Activated gamma-delta T cell (primary cell): ENCODE measurements around the gene GRK6.
"Not testable (repeated sequence)": the region's sequence is repeated elsewhere in the genome, so short reads cannot be mapped to it uniquely, and the experiment has no call there.

Source experiments
- DNase-seq: peaks from one replicate; lab custom pipeline; 2025; lab: John Stamatoyannopoulos, UW

GRK6 gene

DNA sequence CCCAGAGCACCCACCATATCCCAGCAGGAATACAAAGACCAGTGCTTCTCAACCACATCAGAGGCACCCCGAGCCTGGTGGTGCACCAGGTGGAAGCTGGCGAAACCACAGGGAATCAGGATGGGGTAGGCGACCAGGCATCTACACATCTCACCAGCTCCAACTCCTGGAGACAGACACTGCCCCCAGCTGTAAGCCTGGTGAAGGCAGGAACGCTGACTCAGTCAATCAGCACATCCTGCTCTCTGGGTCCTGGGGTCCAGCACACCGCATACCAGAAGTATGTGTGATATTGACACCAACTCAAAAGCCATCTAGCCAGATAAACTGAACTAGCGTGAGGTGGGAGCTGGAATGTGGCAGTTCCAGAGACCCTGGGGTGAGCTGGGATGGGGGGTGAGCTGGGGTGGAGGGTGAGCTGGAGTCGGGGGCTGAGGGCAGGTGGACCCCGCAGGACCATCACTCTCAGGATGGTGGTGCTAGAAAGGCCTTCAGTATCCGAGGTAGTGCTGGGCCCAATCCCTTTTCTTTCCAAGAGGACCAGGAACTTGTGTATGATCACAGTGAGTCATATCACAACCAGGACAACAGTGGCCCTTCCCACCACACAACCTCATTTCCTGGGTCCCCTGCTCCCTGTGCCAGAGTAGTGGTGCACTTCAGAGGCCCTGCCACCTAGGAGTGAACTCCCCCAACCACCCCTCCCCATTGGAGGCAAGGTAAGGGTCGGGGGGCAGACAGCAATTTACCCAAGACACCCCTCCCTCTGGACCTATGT is 44.5 kb downstream of the GRK6 start:
- DNase-seq, result no peak

DNA sequence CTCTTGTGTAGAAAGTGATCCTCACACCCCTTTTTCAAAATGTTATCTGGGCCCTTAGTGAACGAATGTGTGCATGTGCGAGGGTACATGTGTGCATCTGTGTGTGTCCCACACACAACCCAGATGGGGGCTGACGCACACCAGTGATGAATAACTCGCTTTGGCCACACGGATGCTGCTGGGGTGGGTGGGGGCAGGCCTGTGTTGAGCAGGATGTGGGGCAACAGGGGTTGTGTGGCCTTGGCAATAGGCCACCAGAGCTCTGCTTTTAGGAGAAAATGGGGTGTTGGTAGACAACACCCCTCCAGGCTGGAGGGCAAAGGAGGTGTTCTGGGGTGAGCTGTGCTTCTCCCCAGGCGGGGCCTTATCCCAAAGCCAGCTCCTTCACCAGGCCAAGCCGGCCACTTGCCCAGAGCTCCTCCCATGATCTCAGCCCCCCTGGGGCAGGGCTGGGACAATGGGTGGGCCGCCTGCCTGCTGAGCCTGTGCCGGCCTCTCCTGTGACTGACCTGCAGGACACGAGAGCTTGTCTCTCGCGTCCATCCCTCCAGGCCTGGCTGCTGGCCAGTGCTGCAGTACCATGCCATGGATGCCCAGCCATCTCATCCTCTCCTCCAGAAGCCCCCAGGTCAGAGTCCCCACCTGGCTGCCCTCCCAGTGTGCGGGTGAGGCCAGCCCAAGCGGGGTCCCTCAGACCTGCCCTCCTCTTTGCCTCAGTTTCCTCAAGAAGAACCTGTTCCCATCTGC is 45.3 kb downstream of the GRK6 start:
- DNase-seq, result no peak

DNA sequence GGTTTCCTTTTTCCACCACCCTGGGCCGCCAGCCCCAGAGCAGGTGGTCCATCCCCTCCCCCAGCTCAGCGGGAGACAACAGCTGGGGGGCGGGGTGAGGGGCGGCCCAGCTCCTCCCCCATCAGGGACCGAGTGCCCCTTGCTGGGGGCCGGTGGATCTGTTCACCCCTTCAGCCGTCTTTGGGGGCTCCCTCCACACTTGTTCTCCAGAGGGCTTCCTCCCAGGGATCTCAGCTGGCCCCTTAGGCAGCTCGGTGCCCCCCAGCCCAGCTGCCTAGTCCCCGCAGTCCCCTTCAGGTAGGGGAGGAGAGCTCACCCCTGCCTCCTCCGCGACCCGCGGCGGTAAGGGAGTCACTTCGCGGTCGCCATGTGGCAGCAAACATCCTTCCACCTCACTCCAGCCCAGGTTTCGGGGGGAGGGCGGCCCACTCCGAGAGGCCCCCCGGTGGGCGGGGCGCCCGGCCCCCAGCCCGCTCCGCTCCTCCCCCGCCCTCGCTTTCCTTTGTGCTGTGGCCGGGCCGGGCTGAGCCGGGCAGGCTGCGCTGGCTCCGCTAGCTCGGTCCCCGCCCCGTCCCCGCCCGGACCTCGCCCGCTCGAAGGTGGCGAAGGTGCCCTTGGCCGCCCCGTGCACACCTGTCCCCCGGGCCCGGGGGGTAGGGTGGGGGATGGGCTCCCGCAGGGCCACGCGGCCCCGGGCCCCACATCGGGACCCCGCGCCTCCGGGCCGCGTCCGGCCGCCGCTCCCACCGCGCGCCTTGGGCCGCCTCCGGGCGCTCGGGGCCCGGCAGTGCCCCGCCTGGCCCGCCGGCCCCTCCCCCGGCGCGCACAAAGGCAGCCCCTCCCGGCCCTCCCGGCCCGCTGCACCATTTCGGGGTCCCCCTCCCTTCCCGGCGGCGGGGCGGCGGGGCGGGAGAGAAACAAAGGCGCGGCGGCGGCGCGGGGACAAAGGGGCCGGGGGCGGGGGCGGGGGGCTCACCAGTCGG is 46.3 kb downstream of the GRK6 start:
- DNase-seq, result peak; percentile 50

DNA sequence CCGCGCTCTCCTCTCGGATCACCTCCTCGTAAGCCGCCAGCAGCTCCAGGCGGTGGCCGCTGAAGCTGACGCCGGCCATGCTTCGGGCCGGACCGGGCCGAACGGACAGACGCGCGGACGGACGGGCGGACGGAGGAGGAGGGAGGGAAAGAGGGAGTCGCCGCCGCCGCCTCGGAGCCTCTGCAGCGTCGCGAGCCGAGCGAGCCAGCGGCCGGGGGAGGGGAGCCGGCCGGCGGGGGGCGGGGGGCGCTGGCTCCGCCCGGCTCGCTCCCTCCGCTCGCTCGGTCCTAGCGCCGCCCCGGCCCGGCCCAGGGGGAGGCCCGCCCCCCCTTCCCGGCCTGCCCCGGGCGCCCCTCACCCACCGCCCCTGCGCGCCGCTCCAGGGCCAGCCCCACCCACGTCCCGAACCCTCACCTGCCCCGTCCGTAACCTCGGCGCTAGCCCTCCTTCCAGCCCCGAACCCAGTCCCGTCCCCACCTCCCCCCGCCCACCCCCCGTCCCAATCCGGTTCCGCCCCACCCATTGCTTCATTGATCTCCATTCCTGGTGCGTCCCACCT is 47.0 kb downstream of the GRK6 start, which contains the start of gene DBN1:
Gene DBN1, minus strand, starts transcription at position 192 of the 559 bp plus-strand sequence. Its CDS starts 113 bp downstream, at position 79.
- DNase-seq, result no peak

- DNase-seq, result no peak
Measured at GRCh38 chr5:177474002-177474476, 47.6 kb downstream of the GRK6 start.

- DNase-seq, result no peak
Measured at GRCh38 chr5:177474846-177475562, 48.5 kb downstream of the GRK6 start.

GRCh38 chr5:177475563-177476427 is 49.3 kb downstream of the GRK6 start:
- no peak for DNase-seq

GRCh38 chr5:177476531-177477233 is 50.2 kb downstream of the GRK6 start:
- no peak for DNase-seq

DNA sequence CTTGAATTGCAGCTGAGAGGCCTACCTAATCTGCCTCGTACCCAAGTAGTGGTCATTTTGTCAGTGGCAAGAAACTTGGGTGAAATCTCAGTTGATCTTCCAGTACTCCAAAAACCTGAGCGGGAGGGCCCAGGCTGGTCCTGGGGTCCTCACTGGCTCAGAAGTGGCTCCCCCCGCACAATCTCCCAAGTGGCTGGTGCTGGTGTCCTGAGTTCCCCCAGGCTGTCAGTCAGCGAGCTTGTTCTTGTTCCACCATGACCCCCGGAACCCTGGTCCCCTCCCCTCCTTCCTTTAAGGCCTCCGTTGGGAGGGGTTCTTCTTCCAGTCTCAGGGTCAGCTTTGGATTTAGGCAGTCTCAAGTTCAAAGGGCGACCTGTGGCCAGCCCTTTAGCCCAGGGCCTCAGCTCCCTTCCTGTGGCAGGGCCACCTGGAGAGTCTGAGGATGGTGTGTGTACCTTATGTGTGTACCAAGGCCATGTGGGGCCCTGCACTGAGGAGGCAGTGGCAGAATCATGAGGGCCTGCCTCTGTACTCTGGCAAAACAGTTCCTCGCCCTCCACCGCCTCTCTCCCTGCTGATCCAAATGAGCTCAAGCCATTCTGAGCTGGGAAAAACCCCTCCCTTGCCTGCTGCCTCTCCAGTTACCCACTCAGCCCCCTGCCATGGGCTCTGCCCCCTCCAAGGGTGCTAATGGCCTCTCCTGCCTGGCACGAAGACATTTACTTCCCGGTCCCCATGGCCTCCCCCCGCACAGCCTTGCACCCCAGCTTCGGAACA is 51.4 kb downstream of the GRK6 start:
- DNase-seq, result no peak

- DNase-seq, result no peak
Measured at GRCh38 chr5:177478711-177479646, 52.5 kb downstream of the GRK6 start.

- DNase-seq, result no peak
Measured at GRCh38 chr5:177479774-177480173, 53.3 kb downstream of the GRK6 start.

DNA sequence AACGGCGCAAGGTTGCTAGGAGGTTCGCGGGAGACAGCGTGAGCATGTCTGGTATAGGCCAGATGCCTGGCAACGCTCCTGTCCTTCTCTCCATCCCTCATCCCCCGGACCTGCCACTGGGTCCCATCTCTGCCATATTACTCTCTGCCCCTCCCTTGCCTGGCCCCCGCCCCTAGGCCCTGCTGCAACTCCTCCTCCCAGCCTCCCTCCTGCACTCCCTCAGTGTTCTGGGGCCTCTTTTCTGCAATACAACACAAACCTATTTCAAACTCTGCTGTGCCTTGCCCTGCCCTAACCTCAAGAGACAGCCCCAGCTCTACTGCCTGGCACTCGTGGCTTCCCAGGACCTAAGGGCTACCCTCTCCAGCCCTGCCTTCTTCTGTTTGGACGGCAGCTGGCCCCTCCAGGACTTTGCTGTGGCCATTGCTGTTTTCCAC is 55.9 kb downstream of the GRK6 start:
- no peak for DNase-seq

GRCh38 chr5:177483042-177483441 is 56.6 kb downstream of the GRK6 start:
- DNase-seq, result no peak

DNA sequence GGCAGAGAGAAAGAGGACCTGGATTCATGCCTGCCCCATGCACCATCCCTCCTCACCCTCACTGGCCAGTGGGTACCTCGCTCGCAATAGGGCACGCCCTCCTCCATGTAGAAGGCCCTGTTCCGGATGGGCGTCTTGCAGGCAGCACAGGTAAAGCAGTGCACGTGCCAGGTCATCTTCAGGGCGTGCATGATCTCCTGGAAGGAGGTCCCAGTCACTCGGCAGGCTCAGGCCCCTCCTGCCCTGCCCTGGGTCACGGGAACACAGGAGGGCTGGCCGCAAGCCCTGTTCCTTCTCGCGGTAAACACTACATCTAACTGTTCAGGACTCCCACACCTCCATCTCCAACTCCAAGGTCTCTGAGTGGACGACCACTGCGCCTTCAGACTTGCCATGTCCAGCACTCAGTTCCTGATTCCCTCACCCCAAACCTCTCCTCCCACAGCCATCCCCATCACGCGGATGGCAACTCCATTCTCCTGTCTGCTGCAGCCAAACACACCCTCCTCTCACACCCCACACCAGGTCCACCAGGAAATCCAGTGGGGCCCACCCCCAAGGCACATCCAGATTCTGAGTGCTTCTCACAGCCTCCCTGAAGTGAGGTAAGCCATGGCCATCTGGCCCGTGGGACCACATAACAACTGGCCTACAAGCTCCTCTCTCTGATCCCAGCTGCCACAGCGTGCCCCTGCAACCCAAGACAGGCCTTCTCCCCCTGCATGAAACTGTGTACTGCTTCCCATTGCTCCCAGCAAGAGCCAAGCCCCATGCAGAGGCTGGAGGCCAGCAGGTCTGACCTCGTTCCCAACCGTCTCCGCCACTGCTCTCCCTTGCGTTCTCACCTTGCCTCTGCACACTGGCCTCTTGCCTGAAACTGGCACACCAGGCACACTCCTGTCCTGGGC is 57.8 kb downstream of the GRK6 start:
- no peak for DNase-seq

DNA sequence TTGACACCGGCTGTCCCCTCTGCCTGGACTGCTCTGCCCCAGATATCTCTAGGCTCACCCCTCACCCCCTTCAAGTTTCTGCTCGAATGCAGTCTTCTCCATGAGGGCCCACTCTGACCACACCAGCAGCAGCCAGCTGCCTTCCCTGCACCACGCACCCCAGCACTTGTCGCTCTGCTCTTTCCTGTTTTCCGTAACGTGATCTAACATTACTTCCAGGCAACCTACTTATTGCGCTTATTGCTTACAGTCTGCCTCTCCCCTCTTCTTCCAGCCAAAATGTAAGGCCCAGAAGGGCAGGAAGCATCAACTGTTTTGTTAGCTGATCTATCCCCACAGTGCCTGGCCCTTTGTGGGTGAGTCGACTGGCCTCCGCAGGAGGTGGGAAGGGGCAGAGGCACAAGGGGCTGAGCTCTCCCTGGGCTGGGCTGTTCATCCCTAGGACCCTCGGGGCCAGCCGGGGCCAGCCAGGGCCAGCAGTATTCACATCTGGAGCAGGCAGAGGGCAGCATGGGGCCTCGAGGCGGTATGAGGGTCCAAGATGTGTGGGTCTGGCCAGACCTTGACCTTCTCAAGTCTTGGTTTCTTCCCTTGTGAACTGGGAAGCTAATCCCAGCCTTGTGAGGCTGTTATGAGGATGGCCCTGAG is 58.5 kb downstream of the GRK6 start:
- no peak for DNase-seq

DNA sequence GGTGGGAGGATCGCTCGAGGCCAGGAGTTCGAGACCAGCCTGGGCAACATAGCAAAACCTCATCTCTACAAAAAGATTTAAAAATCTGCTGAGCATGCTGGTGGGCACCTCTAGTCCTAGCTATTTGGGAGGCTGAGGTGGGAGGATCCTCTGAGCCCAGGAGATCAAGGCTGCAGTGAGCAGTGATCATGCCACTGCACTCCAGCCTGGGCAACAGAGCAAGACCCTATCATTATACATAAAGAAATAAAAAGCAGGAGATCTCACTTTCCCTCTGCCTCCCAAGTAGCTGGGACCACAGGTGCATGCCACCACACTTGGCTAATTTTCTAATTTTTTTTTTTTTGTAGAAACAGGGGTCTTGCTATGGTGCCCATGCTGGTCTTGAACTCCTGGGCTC is 59.3 kb downstream of the GRK6 start:
- DNase-seq, result not testable (repeated sequence)
